Activated CD4-positive, alpha-beta T cell treated with anti-CD3 and anti-CD28 coated beads, Interleukin-2, amount 10 ng/mL, durations not matched to agents 24 days and 14 days (primary cell): Measurements from ENCODE around the gene RNF152. TPM values are rescaled to one million over a fixed set of nuclear protein-coding genes. Genes with fewer than 3 reads are reported as not detected.

ENCODE experiments used
- DNase-seq: peaks from one replicate; pipeline ENCODE4 v3.0.0; 2022
- H3K27ac Mint-ChIP-seq: one replicate; pipeline ENCODE4 v1.8.0; 2022; ENCODE audit warnings: mild to moderate bottlenecking, mixed read lengths
- H3K27me3 Mint-ChIP-seq: one replicate; pipeline ENCODE4 v1.8.0; 2022; ENCODE audit warnings: mixed read lengths
- H3K36me3 Mint-ChIP-seq: one replicate; pipeline ENCODE4 v1.8.0; 2022; ENCODE audit warnings: low read depth, mild to moderate bottlenecking, mixed read lengths
- H3K4me1 Mint-ChIP-seq: one replicate; pipeline ENCODE4 v1.8.0; 2021; ENCODE audit warnings: mixed read lengths
- H3K4me3 Mint-ChIP-seq: one replicate; pipeline ENCODE4 v1.8.0; 2022; ENCODE audit warnings: mild to moderate bottlenecking, moderate library complexity, mixed read lengths
- H3K9me3 Mint-ChIP-seq: one replicate; pipeline ENCODE4 v1.8.0; 2021; ENCODE audit warnings: mixed read lengths
- intact Hi-C: fragments of 100-400 bp; cut with micrococcal nuclease; formaldehyde crosslinking; loops from one replicate; pipeline ENCODE4 v1.15.1; 2023
- total RNA-seq: library from RNA; stranded (reverse); gene quantifications from 2 replicates; pipeline ENCODE4 v1.2.3, GENCODE V29; 2022

Gene RNF152
- total RNA-seq, 1 donor from 2014 or later = 0.37 TPM

DNA sequence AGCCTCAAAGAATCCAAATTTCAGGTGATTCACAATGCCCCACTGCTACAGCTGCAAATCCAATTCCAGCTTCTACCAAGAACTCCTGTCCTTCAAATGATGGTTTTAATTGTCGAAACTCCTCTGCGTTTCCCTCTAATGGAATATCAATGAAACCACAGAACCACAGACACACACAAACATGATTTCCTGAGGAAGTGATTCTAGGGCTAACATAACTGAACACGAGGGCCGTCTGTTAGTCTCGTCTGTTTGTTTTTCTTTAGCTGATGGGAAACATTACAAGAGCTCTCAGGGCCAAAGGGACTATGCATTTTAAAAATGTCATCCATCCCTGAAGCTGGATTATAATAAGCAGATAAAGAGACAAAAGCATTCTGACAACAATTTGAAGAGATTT, 59.4 kb downstream of the RNF152 start:
- Mint-ChIP-seq H3K36me3 (no peaks in the 10 kb centered on the region), H3K4me3 (no peak overlapping the region), H3K27ac (no peak overlapping the region), H3K9me3 (no peaks in the 10 kb centered on the region), H3K4me1 (peaks cover 11% of the 10 kb centered on the region), H3K27me3 (peaks cover 19% of the 10 kb centered on the region)
- intact Hi-C loops = no loop called here
- peak; percentile 57 for DNase-seq

DNA sequence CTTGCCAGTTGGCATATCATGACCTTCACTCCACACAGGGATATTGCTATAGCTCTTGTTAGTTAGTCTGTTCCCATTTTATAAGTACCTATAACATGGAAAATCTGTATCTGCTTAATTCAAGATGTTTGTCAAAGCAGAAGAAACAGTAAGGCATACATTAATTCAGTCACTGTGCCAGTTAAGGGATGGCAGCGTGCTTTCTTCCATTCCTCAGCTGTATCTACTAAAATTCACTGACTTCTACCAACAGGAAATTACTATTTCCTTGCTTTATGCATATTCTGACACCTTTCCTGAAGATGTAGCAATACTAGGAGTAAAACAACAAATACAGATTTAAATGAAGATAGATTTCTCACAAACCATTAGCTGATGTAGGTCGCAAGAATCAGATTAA, 59.9 kb downstream of the RNF152 start:
- Mint-ChIP-seq H3K36me3 (no peaks in the 10 kb centered on the region), H3K9me3 (no peaks in the 10 kb centered on the region), H3K27me3 (peaks cover 23% of the 10 kb centered on the region), H3K4me1 (peaks cover 11% of the 10 kb centered on the region), H3K4me3 (no peak overlapping the region), H3K27ac (no peak overlapping the region)
- intact Hi-C loops = no loop called here
- DNase-seq = no peak

DNA sequence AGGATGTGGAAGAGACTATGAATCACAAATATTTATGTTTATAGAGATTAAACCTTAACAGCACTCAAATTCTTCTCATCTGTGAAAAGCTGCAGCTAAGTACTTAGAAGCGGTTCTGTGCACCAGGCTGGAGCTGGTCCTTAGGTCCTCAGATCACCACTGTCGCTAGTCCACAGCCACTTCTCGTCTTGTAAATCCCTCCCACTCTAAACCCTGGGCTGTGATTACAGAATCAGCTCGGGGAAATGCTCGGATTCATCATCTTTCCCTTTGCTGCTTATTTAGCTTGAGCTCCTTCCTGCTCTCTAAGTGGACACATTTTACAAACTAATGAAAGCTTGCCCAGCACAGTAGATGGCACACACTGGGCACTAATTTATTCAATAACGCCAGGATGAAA, 61.7 kb downstream of the RNF152 start:
- no peak for DNase-seq
- Mint-ChIP-seq H3K36me3 (no peaks in the 10 kb centered on the region), H3K4me3 (no peak overlapping the region), H3K4me1 (peaks cover 11% of the 10 kb centered on the region), H3K27me3 (peaks cover 25% of the 10 kb centered on the region), H3K9me3 (no peaks in the 10 kb centered on the region), H3K27ac (no peak overlapping the region)
- intact Hi-C loops = no loop called here

DNA sequence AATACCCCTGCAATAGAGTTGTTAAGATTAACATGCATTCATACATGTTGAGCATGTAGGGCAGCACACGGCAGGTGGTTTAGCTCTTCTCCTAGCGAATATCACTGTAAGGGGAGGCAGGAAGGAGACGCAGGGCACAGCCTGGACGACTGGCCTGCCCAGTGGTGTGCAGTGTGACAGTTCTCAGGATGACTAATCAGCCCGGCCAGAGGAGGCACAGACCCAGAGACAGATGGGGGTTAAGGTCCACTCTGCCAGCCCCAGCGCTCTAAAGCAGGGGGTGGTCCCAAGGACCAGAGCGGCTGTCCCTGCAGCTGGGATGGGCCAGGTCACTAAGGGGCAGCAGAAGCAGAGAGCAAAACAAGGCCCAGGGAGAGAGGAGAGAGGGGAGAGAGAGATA, 63.7 kb downstream of the RNF152 start:
- DNase-seq = no peak
- no peak overlapping the region for H3K27ac Mint-ChIP-seq
- H3K36me3 Mint-ChIP-seq = no peaks in the 10 kb centered on the region
- peaks cover 22% of the 10 kb centered on the region for H3K27me3 Mint-ChIP-seq
- intact Hi-C loops = no loop called here
- H3K4me3 Mint-ChIP-seq = no peak overlapping the region
- H3K4me1 Mint-ChIP-seq = peaks cover 11% of the 10 kb centered on the region
- no peaks in the 10 kb centered on the region for H3K9me3 Mint-ChIP-seq

DNA sequence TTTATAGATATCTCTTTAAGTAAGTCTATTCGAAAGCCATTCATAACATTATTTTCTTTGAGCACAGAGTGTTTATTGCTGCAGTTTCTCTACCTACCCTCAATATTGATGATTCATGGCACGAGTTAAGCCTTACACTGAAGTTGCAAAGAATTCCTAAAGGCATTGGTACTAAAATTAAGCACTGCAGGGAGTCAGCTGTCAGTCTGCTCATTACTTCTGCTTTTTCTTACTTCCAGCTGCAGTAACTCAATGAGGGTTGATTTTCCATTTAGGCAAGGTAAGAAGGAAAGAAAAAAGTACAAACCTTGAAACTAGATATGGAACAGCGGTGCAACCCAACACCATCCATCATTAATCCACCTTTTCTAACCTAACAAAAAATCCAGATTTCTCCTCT, 65.2 kb downstream of the RNF152 start:
- H3K4me1 Mint-ChIP-seq = no peaks in the 10 kb centered on the region
- DNase-seq = no peak
- H3K36me3 Mint-ChIP-seq = no peaks in the 10 kb centered on the region
- peaks cover 22% of the 10 kb centered on the region for H3K27me3 Mint-ChIP-seq
- H3K4me3 Mint-ChIP-seq = no peak overlapping the region
- H3K27ac Mint-ChIP-seq = no peak overlapping the region
- no peaks in the 10 kb centered on the region for H3K9me3 Mint-ChIP-seq
- intact Hi-C loops = no loop called here

DNA sequence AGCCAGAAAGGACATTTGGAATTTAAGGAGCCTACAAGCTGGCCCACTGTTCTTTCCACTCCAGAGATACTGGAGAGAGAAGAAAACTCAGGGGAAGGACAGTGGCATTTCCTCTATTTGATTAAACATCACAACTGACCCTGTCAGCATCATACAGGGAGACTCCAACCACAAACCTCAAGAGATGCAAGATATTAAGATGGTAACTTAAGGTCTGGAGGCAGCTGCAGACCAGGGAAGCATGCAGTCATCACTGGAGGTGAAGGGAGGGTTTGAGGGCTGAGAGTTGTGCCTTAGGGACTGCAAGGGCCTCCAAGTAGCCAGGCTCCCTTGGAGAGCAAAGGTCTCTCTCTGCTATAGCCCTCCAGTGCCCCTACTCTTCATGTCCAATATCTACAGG, 67.4 kb downstream of the RNF152 start:
- no peak overlapping the region for H3K27ac Mint-ChIP-seq
- no peaks in the 10 kb centered on the region for H3K9me3 Mint-ChIP-seq
- intact Hi-C loops = no loop called here
- no peaks in the 10 kb centered on the region for H3K36me3 Mint-ChIP-seq
- DNase-seq = no peak
- peaks cover 16% of the 10 kb centered on the region for H3K27me3 Mint-ChIP-seq
- no peak overlapping the region for H3K4me3 Mint-ChIP-seq
- H3K4me1 Mint-ChIP-seq = no peaks in the 10 kb centered on the region

DNA sequence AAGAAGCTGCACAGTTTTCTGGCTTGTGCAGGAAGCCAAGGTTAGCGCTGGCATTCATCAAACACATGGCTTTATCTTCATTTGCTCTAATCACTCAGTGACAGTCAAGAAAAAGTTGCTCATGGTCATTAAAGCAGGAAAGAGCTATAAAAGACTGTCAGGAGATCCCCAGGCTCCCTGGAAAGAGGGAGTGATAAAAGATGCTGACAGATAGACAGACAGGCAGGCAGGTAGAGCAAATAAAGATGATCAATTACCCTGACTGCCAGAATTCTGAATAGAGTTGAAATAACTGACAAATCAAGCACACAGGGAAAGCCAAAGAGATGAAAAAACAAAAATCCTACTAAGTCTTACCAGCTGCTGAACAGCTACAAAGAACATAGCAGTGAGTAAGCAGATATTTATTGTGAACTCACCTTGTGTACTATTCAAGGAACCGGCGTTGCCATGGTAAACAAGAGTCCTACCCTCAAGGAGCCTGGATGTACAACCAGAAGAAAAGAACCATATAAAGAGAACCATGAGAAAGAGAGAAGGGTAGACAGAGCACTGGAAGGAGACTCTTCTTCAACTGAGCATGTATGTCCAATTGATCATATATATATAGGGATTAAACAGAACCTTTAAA, 68.0 kb downstream of the RNF152 start:
- Mint-ChIP-seq H3K27ac (no peak overlapping the region), H3K27me3 (peaks cover 13% of the 10 kb centered on the region), H3K9me3 (no peaks in the 10 kb centered on the region), H3K4me3 (no peak overlapping the region), H3K36me3 (no peaks in the 10 kb centered on the region), H3K4me1 (no peaks in the 10 kb centered on the region)
- intact Hi-C loops = no loop called here
- DNase-seq = no peak

DNA sequence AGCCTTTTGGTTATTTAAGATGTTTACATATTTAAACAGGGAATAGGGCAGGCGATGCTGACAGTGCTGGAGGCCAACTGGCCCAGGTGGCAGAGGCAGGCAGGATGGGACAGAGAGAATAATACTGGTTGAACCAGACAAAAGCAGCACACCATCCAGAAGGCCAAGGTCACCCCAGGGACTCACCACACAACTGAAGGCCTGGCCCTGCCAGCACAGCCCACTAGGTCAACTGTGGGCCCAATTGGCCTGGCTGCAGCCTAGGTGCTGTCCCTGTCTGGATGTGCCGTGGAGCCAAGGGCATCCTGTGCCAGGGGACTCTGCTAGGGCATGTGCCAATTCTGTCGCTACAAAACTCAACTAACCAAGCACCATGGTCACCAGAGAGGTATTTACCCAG, 69.2 kb downstream of the RNF152 start:
- intact Hi-C loops = no loop called here
- no peaks in the 10 kb centered on the region for H3K36me3 Mint-ChIP-seq
- H3K4me1 Mint-ChIP-seq = no peaks in the 10 kb centered on the region
- no peak overlapping the region for H3K4me3 Mint-ChIP-seq
- DNase-seq = no peak
- H3K27me3 Mint-ChIP-seq = peaks cover 8% of the 10 kb centered on the region
- no peaks in the 10 kb centered on the region for H3K9me3 Mint-ChIP-seq
- H3K27ac Mint-ChIP-seq = no peak overlapping the region

DNA sequence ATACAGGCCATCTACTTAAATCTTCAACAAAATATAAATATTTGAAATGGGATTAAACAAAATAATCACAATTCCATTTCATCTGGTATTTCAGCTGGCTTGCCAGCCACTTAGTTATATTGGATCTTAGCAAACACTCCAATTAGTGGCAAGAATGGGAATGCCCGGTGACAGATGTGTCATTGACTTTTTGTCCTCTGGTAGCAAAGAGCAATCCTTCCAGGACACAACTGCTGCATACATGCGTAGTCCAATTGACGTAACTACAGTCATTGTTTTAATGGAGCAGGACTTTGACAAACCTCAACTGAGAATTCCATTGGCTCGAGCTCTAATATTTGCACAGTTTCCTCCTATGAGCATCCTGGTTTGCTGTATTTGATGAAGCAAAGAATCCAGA, 69.9 kb downstream of the RNF152 start:
- intact Hi-C loops = no loop called here
- Mint-ChIP-seq H3K36me3 (no peaks in the 10 kb centered on the region), H3K27ac (no peak overlapping the region), H3K4me1 (no peaks in the 10 kb centered on the region), H3K4me3 (no peak overlapping the region), H3K27me3 (peaks cover 5% of the 10 kb centered on the region), H3K9me3 (no peaks in the 10 kb centered on the region)
- DNase-seq = no peak

DNA sequence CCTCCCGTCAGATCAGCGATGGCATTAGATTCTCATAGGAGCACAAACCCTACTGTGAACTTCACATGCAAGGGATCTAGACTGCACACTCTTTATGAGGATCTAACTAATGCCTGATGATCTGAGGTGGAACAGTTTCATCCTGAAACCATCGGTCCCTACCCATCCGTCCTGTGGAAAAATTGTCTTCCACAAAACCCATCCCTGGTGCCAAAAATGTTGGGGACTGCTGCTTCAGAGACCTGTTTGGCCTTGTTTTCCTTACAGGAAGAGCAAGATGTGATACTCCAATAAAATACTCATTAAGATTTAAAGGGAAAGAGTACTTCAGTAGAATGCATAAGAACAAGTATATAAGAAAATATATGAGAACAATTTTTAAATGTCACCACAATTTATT, 71.1 kb downstream of the RNF152 start:
- Mint-ChIP-seq H3K4me3 (no peak overlapping the region), H3K27ac (no peak overlapping the region), H3K9me3 (no peaks in the 10 kb centered on the region), H3K36me3 (no peaks in the 10 kb centered on the region), H3K4me1 (no peaks in the 10 kb centered on the region), H3K27me3 (peaks cover 4% of the 10 kb centered on the region)
- intact Hi-C loops = no loop called here
- no peak for DNase-seq

DNA sequence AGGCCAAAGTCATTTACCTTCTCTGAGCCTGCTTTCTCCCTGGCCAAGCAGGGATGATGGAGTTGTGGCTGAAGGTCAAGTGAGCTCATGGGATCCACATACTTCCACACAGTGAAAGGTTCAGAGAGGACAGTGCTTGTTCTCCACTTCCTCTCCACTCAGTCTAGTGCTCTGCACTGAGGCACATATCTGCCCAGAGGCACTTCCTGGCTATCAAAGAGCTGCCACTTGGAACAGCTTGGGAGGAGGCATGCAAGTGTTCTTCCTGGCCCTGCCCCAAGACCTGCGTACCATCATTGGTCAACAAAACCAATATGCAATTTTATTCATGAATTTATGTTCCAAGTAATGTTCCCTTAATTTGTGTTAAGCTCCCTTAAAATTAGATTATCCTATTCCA, 71.9 kb downstream of the RNF152 start:
- H3K27me3 Mint-ChIP-seq = no peaks in the 10 kb centered on the region
- DNase-seq = no peak
- no peaks in the 10 kb centered on the region for H3K36me3 Mint-ChIP-seq
- no peak overlapping the region for H3K4me3 Mint-ChIP-seq
- intact Hi-C loops = no loop called here
- H3K9me3 Mint-ChIP-seq = no peaks in the 10 kb centered on the region
- H3K27ac Mint-ChIP-seq = no peak overlapping the region
- H3K4me1 Mint-ChIP-seq = no peaks in the 10 kb centered on the region

DNA sequence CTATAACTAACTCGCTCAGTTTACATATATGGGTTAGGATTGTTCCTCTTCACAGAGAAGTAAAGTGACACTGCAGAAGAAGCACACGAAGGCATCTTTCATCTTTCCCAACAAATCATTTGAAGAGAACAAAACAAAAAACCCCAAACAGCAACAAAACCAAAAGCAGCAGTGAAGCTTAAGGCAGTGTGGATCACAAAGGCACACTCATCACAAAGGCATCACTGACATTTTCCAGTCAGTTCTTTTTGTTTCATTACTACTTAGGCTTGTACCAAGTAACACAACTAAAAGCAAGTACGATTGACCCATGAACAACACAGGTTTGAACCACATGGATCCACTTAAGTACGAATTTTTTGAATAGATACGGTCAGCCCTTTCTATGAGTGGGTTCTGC, 75.7 kb downstream of the RNF152 start:
- intact Hi-C loops = no loop called here
- no peaks in the 10 kb centered on the region for H3K27me3 Mint-ChIP-seq
- no peaks in the 10 kb centered on the region for H3K9me3 Mint-ChIP-seq
- no peak overlapping the region for H3K27ac Mint-ChIP-seq
- H3K4me1 Mint-ChIP-seq = no peaks in the 10 kb centered on the region
- DNase-seq = no peak
- no peaks in the 10 kb centered on the region for H3K36me3 Mint-ChIP-seq
- no peak overlapping the region for H3K4me3 Mint-ChIP-seq

DNA sequence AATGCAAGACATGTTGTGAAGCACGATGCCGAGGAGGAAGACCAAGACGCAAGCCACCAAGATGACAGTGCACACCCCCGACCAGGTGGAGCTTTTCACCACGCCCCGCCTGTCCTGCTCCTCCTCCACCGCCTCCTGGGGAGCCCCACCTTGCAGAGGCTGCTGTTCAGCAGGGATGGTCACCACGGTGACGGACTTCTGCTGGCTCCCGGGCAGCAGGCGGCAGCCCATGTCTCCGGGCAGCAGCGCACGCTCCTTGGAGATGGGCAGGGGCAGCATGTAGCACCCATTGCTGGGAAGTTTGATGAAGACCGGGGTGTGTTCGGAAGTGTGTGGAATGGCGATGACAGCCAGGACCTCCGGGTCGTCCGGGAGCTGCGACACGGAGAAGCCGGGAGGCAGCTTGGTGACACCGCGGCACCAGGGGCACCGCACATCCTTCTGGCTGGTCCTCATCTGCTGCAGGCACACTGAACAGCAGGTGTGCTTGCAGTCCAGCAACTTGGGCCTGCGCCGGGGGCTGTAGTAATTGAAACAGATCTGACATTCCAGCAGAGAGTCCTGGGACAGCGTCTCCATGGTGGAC, 76.8 kb downstream of the RNF152 start:
- no peaks in the 10 kb centered on the region for H3K4me1 Mint-ChIP-seq
- H3K4me3 Mint-ChIP-seq = no peak overlapping the region
- intact Hi-C loops = no loop called here
- H3K27me3 Mint-ChIP-seq = no peaks in the 10 kb centered on the region
- H3K27ac Mint-ChIP-seq = no peak overlapping the region
- no peak for DNase-seq
- H3K36me3 Mint-ChIP-seq = no peaks in the 10 kb centered on the region
- H3K9me3 Mint-ChIP-seq = no peaks in the 10 kb centered on the region

DNA sequence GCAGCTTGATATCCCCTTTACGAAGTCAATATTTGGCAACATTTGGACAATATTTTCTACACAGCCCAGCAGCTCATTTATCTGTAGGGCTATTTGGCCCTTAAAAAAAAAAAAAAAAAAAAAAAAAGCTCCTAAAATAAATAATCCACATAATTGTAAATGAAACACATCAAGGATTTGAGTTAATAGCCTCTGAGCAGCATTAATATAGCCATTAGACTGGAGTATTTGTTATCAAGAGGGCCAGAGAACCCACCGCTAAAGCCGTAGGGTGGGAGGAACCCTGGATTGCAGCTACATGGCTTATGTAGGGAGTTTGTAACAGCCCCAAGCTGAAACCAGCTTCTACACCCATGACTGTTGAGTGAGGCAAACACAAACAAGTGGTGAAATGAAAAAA, 84.5 kb downstream of the RNF152 start:
- no peak for DNase-seq
- Mint-ChIP-seq H3K36me3 (no peaks in the 10 kb centered on the region), H3K4me3 (no peak overlapping the region), H3K4me1 (no peaks in the 10 kb centered on the region), H3K9me3 (no peaks in the 10 kb centered on the region), H3K27me3 (peaks cover 3% of the 10 kb centered on the region), H3K27ac (no peak overlapping the region)
- intact Hi-C loops = no loop called here

DNA sequence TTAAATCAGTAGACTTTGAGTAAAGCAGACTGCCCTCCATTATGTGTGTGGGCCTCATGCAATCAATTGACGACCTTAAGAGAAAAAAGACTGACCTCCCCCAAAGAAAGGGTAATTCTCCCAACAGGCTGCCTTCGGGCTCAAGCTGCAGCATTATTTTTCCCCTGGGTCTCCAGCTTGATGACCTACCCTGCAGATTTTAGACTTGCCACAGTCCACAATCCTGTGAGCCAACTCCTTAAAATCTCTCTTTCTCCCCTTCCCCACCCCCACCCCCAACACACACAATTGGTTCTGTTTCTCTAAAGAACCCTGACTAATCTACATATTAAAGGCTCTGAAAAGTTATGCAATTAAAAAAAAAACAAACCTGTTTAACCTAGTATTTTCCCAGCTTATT, 89.4 kb downstream of the RNF152 start:
- intact Hi-C loops = no loop called here
- H3K4me3 Mint-ChIP-seq = no peak overlapping the region
- H3K4me1 Mint-ChIP-seq = no peaks in the 10 kb centered on the region
- no peak overlapping the region for H3K27ac Mint-ChIP-seq
- peaks cover 5% of the 10 kb centered on the region for H3K27me3 Mint-ChIP-seq
- H3K36me3 Mint-ChIP-seq = no peaks in the 10 kb centered on the region
- no peak for DNase-seq
- no peaks in the 10 kb centered on the region for H3K9me3 Mint-ChIP-seq
